CD4-positive, alpha-beta T cell treated with Interleukin-17A for 4 hours (primary cell): Measurements from ENCODE around the gene NUMB.
"Not testable (repeated sequence)": the region's sequence is repeated elsewhere in the genome, so short reads cannot be mapped to it uniquely, and the experiment has no call there.

Experiments
- DNase-seq: peaks from one replicate; pipeline ENCODE4 v3.0.0-alpha.2; 2020; ENCODE audit warnings: mixed read lengths

NUMB gene

DNA sequence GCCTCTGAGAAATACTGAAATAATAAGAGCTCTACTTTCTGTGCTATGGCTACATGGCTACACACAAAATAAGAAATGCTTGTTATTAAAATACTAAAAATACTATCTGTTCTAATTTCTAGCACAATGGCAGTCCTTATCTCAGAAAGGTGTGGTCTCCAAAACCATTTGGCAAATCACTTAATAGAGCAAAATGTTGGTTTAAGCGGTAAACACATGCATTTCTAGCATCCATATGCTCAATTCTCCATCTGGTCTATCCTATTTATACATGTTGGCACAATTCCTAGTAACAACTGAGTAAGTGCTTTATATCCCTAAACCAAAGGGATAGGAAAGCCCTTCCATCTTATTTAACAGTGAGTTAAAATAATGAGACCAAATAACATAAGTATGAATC is 114.0 kb downstream of the NUMB start:
- no peak for DNase-seq

DNA sequence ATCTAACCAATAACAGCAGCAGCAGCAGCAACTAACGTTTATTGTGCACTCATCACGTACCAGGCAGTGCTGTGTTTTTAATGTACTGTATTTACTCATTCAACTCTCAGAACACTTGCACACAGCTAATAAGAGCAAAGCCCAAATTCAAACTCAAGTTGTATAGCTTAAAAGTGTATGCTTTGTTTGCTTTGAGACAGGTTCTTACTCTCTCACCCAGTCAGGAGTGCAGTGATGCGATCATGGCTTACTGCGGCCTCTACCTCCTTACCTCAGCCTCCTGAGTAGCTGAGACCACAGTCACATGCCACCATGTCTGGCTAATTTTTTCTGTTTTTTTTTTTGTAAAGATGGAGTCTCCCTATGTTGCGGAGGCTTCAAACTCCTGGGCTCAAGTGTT is 115.7 kb downstream of the NUMB start:
- no peak for DNase-seq

DNA sequence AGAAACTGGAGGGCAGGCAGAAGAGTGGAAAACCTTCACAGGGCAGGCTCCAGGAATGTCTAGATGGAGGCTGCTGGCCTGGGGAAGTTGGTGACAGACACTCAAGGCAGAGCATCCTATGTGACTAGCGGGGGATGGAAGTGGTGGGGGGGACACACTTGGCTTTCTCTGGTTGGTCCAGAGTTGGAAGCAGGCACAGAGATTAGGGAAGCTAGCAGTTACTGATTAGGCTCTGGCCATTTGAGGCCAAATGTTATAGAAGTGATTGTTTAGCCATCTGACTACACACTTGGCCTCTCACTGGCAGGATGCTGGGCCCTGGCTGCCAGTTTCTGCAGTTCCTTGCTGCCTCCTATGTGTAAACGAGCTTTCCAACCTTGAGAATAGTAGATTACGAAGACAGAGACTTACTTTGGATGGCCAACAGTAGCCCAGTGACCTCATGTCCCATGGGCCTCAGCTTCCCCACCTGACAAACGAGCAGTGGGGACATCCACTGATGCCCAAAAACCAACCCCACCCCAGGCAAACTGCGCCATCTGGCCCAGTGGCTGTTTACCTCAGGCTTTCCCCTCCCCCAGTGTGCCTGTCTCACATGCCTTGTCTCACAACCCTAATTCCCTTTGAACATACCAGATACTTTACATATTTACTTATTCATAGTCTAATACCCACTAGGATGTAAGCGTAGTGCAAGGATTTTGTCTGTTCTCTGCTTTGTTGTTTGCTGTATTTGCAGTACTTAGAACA is 118.3 kb downstream of the NUMB start:
- no peak for DNase-seq

- DNase-seq: no peak
Observed at GRCh38 chr14:73339206-73339605, 119.1 kb downstream of the NUMB start.

GRCh38 chr14:73338551-73338950 is 119.8 kb downstream of the NUMB start:
- DNase-seq: no peak

DNA sequence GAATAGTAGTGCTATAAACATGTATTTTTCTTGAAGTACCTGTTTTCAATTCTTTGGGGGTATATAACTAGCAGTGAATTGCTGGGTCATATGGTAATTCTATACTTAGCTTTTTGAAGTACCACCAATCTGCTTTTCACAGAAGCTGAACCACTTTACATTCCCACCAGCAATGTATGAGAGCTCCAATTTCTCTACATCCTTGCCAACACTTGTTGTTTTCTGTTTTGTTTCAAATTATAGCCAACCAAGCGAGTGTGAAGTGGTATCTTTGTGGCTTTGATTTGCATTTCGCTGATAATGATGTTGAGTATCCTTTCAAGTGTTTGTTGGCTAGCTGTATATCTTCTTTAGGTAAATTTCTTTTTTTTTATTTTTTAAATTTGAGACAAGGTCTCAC is 125.3 kb downstream of the NUMB start:
- DNase-seq: no peak

DNA sequence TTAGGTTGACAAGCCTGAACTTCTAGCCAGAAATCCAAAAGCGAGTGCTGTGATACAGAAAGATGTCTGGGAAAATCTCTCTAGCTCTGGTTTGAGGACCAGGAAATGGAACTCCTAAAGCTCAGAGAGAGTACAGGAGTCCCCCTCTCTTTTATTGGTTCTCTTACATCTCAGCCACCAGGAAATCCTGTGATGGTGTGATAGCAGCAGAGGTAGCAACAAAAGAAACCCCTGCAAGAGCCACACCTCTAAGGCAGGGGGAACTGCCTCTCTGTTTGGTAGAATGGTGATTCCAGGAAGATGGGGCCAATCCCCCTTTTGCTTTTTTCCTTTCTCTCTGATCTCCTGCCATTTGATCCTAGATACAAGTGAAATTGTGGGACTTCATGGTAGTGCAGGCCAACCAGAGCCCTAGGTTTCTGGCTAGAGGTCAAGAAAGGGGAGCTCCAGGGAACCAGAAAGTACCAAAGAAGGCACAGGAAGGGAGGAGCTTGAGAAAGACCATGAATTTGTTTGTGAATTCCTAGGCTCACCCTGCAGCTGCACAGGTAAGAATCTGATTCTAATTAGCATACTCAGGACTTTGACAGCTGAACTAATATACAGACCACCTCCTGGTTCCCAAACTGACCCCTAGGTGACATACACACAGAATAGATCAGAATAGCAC is 132.6 kb downstream of the NUMB start:
- peak; percentile 13 for DNase-seq

GRCh38 chr14:73325063-73325462 is 133.3 kb downstream of the NUMB start:
- DNase-seq: no peak

DNA sequence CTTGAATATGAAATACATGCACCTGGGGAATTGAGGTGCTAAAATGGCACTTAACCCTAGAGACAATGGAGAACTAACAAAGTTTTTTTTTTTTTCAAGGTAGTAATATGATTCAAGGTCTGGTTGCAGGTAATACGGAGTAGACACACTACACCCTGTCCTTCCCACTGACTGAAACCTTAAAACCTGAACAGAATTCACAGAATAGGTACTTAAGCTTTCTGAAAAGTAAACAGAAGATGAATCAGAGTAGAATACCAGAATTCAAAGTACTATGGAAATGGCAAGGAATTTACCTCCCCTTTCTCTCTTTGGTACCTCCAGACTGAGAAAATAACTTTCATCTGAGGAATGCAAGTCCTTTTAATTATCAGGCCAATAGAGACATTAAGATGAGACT is 133.8 kb downstream of the NUMB start:
- no peak for DNase-seq

GRCh38 chr14:73323896-73324399 is 134.4 kb downstream of the NUMB start:
- no peak for DNase-seq

- no peak for DNase-seq
Observed at GRCh38 chr14:73313151-73313550, 145.2 kb downstream of the NUMB start.

DNA sequence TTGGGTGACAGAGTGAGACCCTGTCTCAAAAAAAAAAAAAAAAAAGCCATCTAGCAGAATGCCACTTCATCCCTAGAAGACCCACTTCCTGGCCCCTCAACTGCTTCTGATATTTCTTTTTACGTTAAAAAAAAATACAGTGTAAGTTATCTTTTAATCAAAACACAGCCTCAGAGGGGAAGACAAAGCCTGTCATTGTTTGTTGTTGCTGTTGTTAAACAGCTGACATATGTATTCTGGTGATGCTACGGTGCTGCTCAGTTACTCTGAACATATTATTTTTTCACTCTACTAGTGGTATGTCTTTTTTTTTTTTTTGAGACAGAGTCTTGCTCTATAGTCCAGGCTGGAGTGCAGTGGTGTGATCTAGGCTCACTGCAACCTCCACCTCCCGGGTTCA is 145.7 kb downstream of the NUMB start:
- no peak for DNase-seq

DNA sequence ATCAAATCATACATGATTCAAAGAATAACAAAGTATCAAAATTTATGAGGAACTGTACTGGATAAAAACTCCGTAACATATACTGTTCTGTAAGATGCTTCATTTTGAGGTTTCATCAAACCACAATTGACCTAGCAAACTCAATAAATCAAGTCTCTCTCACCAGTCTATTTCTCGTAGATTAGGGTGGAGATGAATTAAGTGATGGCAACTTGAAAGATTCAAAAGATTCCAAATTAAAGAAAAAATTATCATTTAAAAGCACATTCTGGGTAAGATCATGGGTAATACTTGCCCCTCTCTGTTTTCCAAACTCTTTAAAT is 146.7 kb downstream of the NUMB start:
- DNase-seq: no peak

- DNase-seq: not testable (repeated sequence)
Observed at GRCh38 chr14:73309207-73309606, 149.1 kb downstream of the NUMB start.

GRCh38 chr14:73307261-73307660 is 151.1 kb downstream of the NUMB start:
- DNase-seq: no peak

DNA sequence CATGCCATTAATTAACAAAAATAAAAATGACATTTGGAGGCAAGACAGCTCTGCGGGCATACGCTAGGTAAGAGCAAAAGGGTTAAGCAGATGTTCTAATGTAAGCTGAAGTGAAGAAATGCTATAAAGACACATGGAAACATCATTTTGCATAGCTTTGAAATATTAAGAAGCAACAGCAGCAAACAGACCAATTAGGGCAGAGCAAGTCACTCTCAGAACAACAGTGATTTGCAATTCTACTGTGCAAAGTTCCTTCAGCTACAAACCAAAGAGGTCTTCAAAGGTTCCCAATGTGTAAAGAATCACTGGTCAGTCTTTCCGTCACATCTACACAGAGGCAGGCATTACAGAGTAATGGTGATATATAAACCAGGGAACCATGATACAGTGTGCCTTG is 152.8 kb downstream of the NUMB start:
- no peak for DNase-seq

- DNase-seq: peak; percentile 34
Observed at GRCh38 chr14:73295198-73295796, 163.0 kb downstream of the NUMB start.

- DNase-seq: no peak
Observed at GRCh38 chr14:73293782-73294781, 164.3 kb downstream of the NUMB start.

GRCh38 chr14:73290279-73290678 is 168.1 kb downstream of the NUMB start:
- DNase-seq: no peak

- DNase-seq: no peak
Observed at GRCh38 chr14:73289729-73290128, 168.6 kb downstream of the NUMB start.

DNA sequence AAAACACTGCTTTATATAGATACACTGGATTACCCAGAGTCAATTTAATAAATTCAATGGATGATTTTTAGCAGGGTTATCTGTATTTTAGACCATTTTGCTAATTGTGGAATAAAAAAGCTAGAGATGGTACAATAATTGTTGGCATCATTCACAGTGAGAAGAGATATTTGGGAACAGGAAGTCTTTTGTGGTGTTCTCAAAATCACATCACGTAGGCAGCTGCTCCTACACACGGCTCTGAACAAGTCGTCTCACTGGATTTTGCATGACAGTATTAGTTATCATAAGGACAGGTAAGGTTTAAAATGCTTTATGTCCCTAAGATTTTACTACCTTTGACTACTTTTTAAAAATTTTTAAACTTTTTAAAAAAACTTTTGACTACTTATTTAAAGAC is 169.0 kb downstream of the NUMB start:
- DNase-seq: no peak

- no peak for DNase-seq
Observed at GRCh38 chr14:73287071-73287470, 171.3 kb downstream of the NUMB start.

DNA sequence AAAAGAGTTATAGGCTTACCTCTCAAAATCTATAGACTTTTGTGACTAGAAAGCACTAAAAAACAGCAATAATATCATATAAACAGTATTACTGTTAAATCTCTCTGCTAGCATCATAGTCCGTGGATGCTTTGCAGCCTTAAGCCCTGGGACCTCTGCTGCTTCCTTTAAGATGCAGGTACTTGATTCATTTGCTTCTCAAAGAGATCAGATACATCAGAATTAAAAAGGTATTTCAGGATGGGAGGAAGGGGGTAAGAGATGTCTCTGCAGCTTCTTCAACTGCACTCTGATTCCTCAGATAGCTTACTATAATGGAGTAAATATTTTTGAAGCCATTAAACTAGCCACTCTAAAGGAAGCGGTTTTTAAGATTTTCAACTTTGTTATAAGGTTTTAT is 171.7 kb downstream of the NUMB start:
- DNase-seq: no peak
